Activated naive CD4-positive, alpha-beta T cell treated with anti-CD3 and anti-CD28 coated beads for 36 hours (primary cell): ENCODE measurements around the gene DDX59. TPM values are rescaled to one million over a fixed set of nuclear protein-coding genes. Genes with fewer than 3 reads are reported as not detected.

Experiments
- CTCF ChIA-PET: fragments of 350-600 bp; sonication (Branson Sonifier 250); formaldehyde crosslinking; loops from one replicate; lab custom pipeline; 2021; ENCODE audit warnings: antibody characterized with exemption; lab: Charles Lee
- DNase-seq: peaks from one replicate; pipeline ENCODE4 v3.0.0-alpha.2; 2020
- H3K27ac Mint-ChIP-seq: one replicate; pipeline ENCODE4 v1.8.0; 2021; ENCODE audit warnings: mild to moderate bottlenecking, mixed read lengths
- H3K27me3 Mint-ChIP-seq: one replicate; pipeline ENCODE4 v1.8.0; 2021; ENCODE audit warnings: low read depth, mixed read lengths
- H3K36me3 Mint-ChIP-seq: one replicate; pipeline ENCODE4 v1.8.0; 2021; ENCODE audit warnings: low read depth, mixed read lengths
- H3K4me1 Mint-ChIP-seq: one replicate; pipeline ENCODE4 v1.8.0; 2021; ENCODE audit warnings: low read depth, mixed read lengths
- H3K4me3 Mint-ChIP-seq: one replicate; pipeline ENCODE4 v1.8.0; 2021; ENCODE audit warnings: mild to moderate bottlenecking, moderate library complexity, mixed read lengths
- H3K9me3 Mint-ChIP-seq: one replicate; pipeline ENCODE4 v1.8.0; 2021; ENCODE audit warnings: mixed read lengths
- intact Hi-C: fragments of 100-400 bp; cut with micrococcal nuclease; formaldehyde crosslinking; loops from one replicate; pipeline ENCODE4 v1.15.1; 2023
- total RNA-seq, 2 experiments: library from RNA; stranded (reverse); gene quantifications; one replicate each; pipeline ENCODE4 v1.2.3, GENCODE V29; 2021

The DDX59 gene
- total RNA-seq, 2 experiments from 2014 or later, result 20.9 to 22.7 TPM

DNA sequence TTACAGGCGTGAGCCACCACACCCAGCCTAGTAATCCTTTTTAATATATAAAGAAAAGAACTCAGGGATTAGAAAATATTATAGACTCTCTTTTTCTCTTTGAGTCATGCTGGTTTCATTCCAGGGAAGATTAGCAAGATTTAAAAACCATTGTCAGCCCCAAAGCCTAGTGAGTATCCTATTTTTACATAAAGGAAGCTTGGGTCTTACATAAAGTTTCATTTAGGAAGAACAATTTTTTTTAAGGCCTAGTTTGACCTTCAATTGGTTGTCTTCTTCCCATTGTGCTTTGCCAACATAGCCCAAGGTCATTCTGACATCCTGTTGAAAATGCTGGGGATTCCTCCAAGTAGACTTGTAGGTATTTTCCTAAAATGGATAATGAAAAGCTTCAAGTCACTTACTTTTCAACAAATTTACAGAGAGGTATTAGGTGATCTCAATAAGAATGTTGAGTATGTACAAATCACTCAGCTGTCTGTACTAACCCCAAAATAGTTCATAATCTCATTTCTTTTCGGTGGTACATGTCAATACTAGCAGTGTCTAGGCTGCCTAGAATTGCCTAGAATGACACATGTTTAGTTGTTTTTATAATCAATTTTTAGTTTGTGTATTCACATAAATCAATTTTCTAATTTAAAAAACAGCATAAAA is 44.9 kb downstream of the DDX59 start:
- no peak for DNase-seq
- Mint-ChIP-seq H3K27me3 (peaks cover 2% of the 10 kb centered on the region), H3K36me3 (no peaks in the 10 kb centered on the region), H3K4me3 (no peak overlapping the region), H3K9me3 (no peaks in the 10 kb centered on the region), H3K4me1 (peaks cover 35% of the 10 kb centered on the region), H3K27ac (peak overlapping the region; percentile 59)
- CTCF ChIA-PET, result interaction anchor here (0.9 to 6.1 kb wide), 3 partner anchors 44 to 347 kb away, joined by 4 to 97 read pairs (median 47); partner anchors contain the start of gene DDX59
- intact Hi-C loops, result loop anchor here (1.0 to 10.0 kb wide), 8 partner anchors 45 to 473 kb away; partner anchors contain the start of gene CAMSAP2

DNA sequence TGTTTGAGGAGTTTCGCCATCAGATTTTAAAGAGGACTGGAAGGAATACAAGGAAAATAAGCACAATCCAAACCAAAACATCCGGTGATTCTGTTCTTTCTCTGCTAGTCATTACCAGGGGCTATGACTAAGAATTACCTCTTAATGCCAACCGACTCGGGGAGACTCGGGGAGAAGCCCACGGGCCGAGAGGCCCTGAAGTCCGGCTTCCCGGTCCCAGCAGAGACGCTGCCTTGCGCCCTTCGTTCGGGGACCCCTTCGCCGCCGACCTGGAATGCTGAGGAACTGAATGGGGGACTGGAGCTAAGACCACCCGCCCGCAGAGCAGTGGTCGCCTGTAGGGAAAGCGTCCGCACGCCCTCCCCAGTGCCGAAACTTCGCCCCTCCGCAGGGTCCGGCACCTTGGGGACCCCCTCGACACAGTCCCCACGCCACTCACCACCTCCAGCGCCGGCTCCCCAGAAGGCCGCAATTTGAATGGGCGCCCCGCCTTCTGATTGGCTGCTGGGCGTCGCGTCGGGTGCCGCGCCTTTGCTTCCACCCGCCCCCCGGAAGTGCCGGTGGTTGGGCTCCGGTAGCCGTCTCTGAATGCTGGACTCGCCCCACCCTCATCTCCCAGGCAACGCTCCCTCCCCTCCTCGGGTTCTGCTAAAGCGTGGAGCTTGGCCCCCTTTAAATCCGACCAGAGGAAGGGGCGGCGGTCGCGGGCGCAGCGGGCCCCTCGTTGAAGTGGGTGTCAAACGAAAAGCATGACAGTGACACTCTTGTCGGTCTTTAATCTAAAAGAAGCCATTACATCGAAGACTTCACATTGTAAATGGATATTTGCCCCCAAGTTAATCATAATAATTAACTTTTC is 49.2 kb downstream of the DDX59 start, which contains the start of gene KIF14:
Gene KIF14 (minus strand): TSS at position 479 of the 859 bp plus-strand sequence. CDS start 2,028 bp downstream, outside the sequence.
- Mint-ChIP-seq H3K9me3 (no peaks in the 10 kb centered on the region), H3K4me3 (peak within 1 kb of the TSS; percentile 92), H3K27me3 (peaks cover 2% of the 10 kb centered on the region), H3K27ac (peak within 1 kb of the TSS; percentile 66), H3K36me3 (peaks cover 3% of the 10 kb centered on the region), H3K4me1 (peaks cover 16% of the 10 kb centered on the region)
- CTCF ChIA-PET, result interaction anchor here (1.2 to 6.1 kb wide), 4 partner anchors 49 to 182 kb away, joined by 4 to 97 read pairs (median 29); partner anchors contain the start of gene DDX59
- DNase-seq, result peak; percentile 95
- intact Hi-C loops, result loop anchor here (1.0 to 10.0 kb wide), 6 partner anchors 50 to 399 kb away; no protein-coding TSS in a partner anchor

DNA sequence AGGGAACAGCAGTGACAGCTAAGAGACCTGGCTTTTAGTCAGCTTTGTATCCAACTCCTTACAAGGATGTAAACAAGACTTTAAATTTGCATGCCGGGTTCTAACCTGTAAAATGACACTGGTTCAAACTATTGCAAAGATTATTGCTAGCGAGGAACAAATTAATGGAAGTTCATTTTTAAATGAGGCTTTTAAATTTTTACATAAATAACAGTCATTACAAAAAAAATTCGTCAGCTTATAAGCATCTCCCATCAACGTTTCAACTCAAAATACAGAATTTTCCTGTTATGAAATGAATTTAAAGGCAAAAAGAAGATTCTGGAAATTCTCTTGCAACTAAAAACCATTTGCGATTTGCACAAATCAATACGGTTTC is 49.8 kb downstream of the DDX59 start:
- CTCF ChIA-PET, result interaction anchor here (0.6 to 6.1 kb wide), 2 partner anchors 49 to 52 kb away, joined by 3 to 47 read pairs; partner anchors contain the start of gene DDX59
- Mint-ChIP-seq H3K4me3 (peak overlapping the region; percentile 92), H3K36me3 (peaks cover 3% of the 10 kb centered on the region), H3K27me3 (peaks cover 2% of the 10 kb centered on the region), H3K9me3 (no peaks in the 10 kb centered on the region), H3K4me1 (peaks cover 11% of the 10 kb centered on the region), H3K27ac (peak overlapping the region; percentile 66)
- intact Hi-C loops, result loop anchor here (1.0 to 10.0 kb wide), 6 partner anchors 50 to 399 kb away; no protein-coding TSS in a partner anchor
- DNase-seq, result no peak

GRCh38 chr1:200610846-200611245 is 58.9 kb downstream of the DDX59 start:
- DNase-seq, result no peak
- Mint-ChIP-seq H3K9me3 (no peaks in the 10 kb centered on the region), H3K4me3 (no peak overlapping the region), H3K36me3 (peaks cover 16% of the 10 kb centered on the region), H3K27me3 (no peaks in the 10 kb centered on the region), H3K27ac (no peak overlapping the region), H3K4me1 (no peaks in the 10 kb centered on the region)
- CTCF ChIA-PET, result no interaction called here
- intact Hi-C loops, result no loop called here

DNA sequence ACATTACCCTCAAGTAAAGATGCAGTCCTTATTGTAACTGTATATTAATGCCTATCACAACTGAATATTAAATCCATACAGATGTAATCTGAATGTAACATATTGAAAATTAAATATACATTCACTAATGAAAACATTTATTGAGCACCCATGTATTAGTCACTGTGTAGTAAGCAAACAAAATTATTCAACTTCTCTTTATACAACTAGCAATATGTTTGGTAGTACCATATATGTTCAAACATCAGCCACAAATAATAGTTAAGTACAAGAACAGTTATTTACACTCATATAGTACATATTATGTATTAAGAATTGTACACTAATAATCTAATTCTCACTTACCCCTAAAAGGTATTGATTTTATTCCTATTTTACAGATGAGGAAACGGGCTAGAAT is 67.1 kb downstream of the DDX59 start:
- H3K4me1 Mint-ChIP-seq, result no peaks in the 10 kb centered on the region
- intact Hi-C loops, result no loop called here
- DNase-seq, result no peak
- H3K27ac Mint-ChIP-seq, result no peak overlapping the region
- H3K27me3 Mint-ChIP-seq, result no peaks in the 10 kb centered on the region
- H3K36me3 Mint-ChIP-seq, result peaks cover 9% of the 10 kb centered on the region
- no peak overlapping the region for H3K4me3 Mint-ChIP-seq
- CTCF ChIA-PET, result interaction anchor here (0.5 kb wide), 1 partner anchor 20 kb away, joined by 3 read pairs; no protein-coding TSS in a partner anchor
- H3K9me3 Mint-ChIP-seq, result no peaks in the 10 kb centered on the region

Other genes with a start within 250 kb of the DDX59 start
- 10 to 100 TPM; 16.4 to 16.9 TPM for gene KIF14, start 49.2 kb downstream of the DDX59 start, total RNA-seq
- gene CAMSAP2, start 69.0 kb upstream of the DDX59 start, total RNA-seq, result 1 to 10 TPM; 3.9 to 6.5 TPM
- gene GPR25, start 203.1 kb upstream of the DDX59 start, total RNA-seq, result not detected
- gene INAVA, start 225.0 kb upstream of the DDX59 start, total RNA-seq, result not detected